Duodenal mucosa (tissue), 2 donors: Measurements from ENCODE around the gene CXADR.
"Not testable (repeated sequence)": the region's sequence is repeated elsewhere in the genome, so short reads cannot be mapped to it uniquely, and the experiment has no call there.

Source experiments
- H3K27ac ChIP-seq: one replicate; pipeline ENCODE4 v1.7.0; 2013; ENCODE audit warnings: low read depth, low read length
- H3K27me3 ChIP-seq, 2 donors: one replicate each; pipeline ENCODE4 v1.7.0; 2013; ENCODE audit warnings: low read length in 2 of 2, control low read depth in 1 of 2; ENCODE audit not compliant: insufficient read depth in 2 of 2, control insufficient read depth in 1 of 2
- H3K36me3 ChIP-seq, 2 donors: one replicate each; pipeline ENCODE4 v1.7.0; 2013; ENCODE audit warnings: low read length in 2 of 2, control low read depth in 1 of 2; ENCODE audit not compliant: insufficient read depth in 2 of 2, control insufficient read depth in 1 of 2
- H3K4me1 ChIP-seq, 2 donors: one replicate each; pipeline ENCODE4 v1.7.0; 2013; ENCODE audit warnings: low read length in 2 of 2, control low read depth in 1 of 2; ENCODE audit not compliant: insufficient read depth in 2 of 2, control insufficient read depth in 1 of 2
- H3K4me3 ChIP-seq, 2 donors: one replicate each; pipeline ENCODE4 v1.7.0; 2013; ENCODE audit warnings: low read length in 2 of 2, low read depth in 1 of 2
- H3K9ac ChIP-seq, 2 donors: one replicate each; pipeline ENCODE4 v1.7.0; 2013; ENCODE audit warnings: low read length in 2 of 2, low read depth in 1 of 2
- H3K9me3 ChIP-seq, 2 donors: one replicate each; pipeline ENCODE4 v1.7.0; 2013; ENCODE audit warnings: low read length in 2 of 2, control low read depth in 1 of 2; ENCODE audit not compliant: control insufficient read depth in 1 of 2

The CXADR gene

GRCh38 chr21:17523007-17523451, 10.2 kb downstream of the CXADR start:
- H3K9me3 ChIP-seq = no peaks in the 10 kb centered on the region
- peaks cover 11 to 19% of the 10 kb centered on the region in 2 donors for H3K4me1 ChIP-seq
- no peaks in the 10 kb centered on the region for H3K36me3 ChIP-seq
- H3K9ac ChIP-seq = no peak overlapping the region
- peak overlapping the region in 1 of 2 donors; percentile 7 for H3K4me3 ChIP-seq
- H3K27ac ChIP-seq = no peak overlapping the region
- H3K27me3 ChIP-seq = no peaks in the 10 kb centered on the region

GRCh38 chr21:17523979-17524494, 11.2 kb downstream of the CXADR start:
- not testable (repeated sequence) for H3K4me3 ChIP-seq, H3K27me3 ChIP-seq, H3K9me3 ChIP-seq, H3K36me3 ChIP-seq, H3K9ac ChIP-seq, H3K27ac ChIP-seq
- peaks cover 11 to 19% of the 10 kb centered on the region in 2 donors for H3K4me1 ChIP-seq

GRCh38 chr21:17524635-17525034, 11.8 kb downstream of the CXADR start:
- Histone ChIP-seq H3K9ac (no peak overlapping the region), H3K27me3 (no peaks in the 10 kb centered on the region), H3K9me3 (no peaks in the 10 kb centered on the region), H3K4me1 (peaks cover 11 to 19% of the 10 kb centered on the region in 2 donors), H3K36me3 (no peaks in the 10 kb centered on the region), H3K27ac (no peak overlapping the region), H3K4me3 (no peak overlapping the region)

DNA sequence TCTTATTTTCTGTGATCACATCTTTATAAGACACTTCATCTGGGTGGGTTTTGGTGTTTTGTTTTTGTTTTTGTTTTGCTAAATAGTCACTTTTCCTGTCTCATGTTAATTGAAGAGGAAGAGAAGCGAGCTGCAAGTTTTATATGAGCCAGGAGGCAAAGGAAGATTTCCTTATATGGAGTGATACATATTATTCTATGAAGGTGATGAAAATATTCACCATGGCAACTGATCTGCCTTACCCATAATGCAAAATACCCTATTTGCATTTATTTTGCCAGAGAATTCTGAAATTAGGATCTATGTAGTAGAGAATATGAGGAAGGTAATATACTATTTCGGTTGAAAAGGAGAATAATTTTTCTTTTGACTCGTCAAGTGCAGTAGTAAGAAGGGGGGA, 13.9 kb downstream of the CXADR start:
- Histone ChIP-seq H3K4me3 (no peak overlapping the region), H3K9me3 (no peaks in the 10 kb centered on the region), H3K27ac (no peak overlapping the region), H3K36me3 (no peaks in the 10 kb centered on the region), H3K9ac (no peak overlapping the region), H3K27me3 (no peaks in the 10 kb centered on the region), H3K4me1 (peaks cover 11 to 19% of the 10 kb centered on the region in 2 donors)

DNA sequence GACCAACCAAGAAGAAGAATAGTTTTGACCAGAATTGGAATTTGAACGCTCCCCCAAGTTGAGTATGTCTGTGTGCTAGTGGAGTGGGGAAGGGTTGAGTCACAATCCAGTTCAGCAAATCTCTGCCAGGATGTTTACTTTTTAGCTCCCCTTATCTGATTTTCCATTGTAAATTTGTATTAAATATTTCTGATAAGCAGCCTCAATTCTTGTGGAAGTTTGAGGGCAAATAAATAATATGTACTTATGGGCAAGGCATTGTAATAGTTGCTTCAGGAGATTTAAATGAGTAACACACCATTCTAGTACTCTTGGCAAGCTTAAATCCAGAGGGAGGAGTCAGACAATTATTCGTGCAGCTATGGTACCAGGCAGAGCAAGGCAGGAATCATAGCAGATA, 14.4 kb downstream of the CXADR start:
- Histone ChIP-seq H3K4me3 (no peak overlapping the region), H3K27ac (no peak overlapping the region), H3K36me3 (no peaks in the 10 kb centered on the region), H3K9me3 (no peaks in the 10 kb centered on the region), H3K4me1 (peaks cover 11 to 19% of the 10 kb centered on the region in 2 donors), H3K27me3 (no peaks in the 10 kb centered on the region), H3K9ac (no peak overlapping the region)

DNA sequence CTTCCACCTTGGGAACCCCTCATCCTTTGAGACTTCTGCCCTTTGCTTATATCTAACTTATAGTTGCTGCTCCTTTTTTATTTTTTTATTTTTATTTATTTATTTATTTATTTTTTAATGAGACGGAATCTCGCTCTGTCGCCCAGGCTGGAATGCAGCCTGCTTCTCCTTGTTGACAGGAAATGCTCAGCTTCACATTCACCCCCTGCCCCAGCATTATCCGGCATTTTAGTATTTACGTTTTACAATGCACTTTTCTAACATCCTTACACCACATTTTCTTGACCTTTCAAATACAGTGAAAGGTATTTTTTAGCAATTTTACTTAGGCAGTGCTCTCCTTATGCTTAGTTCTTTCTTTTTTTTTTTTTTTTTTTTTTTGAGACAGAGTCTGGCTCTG, 14.9 kb downstream of the CXADR start:
- Histone ChIP-seq H3K27ac (no peak overlapping the region), H3K27me3 (no peaks in the 10 kb centered on the region), H3K4me1 (peaks cover 7 to 15% of the 10 kb centered on the region in 2 donors), H3K36me3 (no peaks in the 10 kb centered on the region), H3K9me3 (no peaks in the 10 kb centered on the region), H3K9ac (no peak overlapping the region), H3K4me3 (no peak overlapping the region)

DNA sequence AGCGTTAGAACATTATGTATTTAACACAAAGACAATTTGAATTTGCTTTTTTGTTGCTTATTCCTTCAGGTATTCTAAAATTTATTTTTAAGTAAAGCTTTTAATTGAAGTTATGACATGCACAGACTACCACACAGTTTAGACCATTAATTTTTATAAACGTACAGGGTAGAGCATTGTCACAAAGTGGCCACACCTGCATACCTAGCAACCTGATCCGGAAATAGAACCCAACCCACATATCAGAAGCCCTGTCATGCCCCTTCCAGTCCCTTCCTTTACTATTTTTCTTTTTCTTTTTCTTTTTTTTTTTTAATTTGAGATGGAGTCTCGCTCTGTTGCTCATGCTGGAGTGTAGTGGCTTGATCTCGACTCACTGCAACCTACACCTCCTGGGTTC, 16.8 kb downstream of the CXADR start:
- Histone ChIP-seq H3K36me3 (no peaks in the 10 kb centered on the region), H3K9ac (no peak overlapping the region), H3K27ac (no peak overlapping the region), H3K4me3 (no peak overlapping the region), H3K9me3 (no peaks in the 10 kb centered on the region), H3K4me1 (peaks cover 0 to 8% of the 10 kb centered on the region in 2 donors), H3K27me3 (no peaks in the 10 kb centered on the region)

DNA sequence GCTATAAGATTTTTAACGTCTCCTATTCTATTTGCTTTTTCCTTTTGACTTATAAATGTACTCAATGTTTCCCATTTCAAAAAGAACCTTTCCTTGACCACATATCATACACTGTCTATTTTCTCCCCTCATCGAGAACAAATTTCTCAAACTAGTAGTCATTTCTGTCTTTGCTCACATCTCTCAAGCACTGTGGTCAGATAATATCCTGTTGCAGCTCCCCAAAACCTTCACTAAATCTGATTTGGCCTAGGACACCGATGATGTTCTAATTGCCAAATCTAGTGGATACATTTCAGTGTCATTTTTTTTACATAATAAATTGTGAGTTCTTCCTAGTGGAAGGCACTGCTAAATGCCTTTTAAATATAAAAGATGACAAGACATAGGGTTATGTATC, 19.4 kb downstream of the CXADR start:
- H3K9me3 ChIP-seq = no peaks in the 10 kb centered on the region
- no peaks in the 10 kb centered on the region for H3K27me3 ChIP-seq
- no peak overlapping the region for H3K27ac ChIP-seq
- H3K4me1 ChIP-seq = peaks cover 0 to 3% of the 10 kb centered on the region in 2 donors
- H3K9ac ChIP-seq = no peak overlapping the region
- H3K36me3 ChIP-seq = no peaks in the 10 kb centered on the region
- no peak overlapping the region for H3K4me3 ChIP-seq

DNA sequence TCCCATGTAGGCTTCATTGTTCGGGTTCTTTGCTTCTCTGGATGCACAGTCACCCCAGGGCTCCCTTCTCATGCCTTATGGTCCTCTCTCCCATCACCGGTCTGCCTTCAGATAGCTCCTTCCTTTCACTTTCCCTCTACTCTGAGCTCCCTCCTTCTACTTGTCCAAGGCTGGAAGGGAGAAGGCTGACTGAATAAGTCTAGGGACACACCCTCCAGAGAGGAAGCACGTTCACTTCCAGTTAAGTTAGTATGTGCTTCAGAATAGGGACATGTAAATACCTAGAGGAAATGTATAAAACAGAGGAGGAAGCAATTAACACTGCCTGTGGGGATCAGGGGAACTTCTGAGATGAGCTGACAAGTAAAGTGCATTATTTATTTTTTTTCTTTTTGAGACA, 23.5 kb downstream of the CXADR start:
- Histone ChIP-seq H3K27ac (no peak overlapping the region), H3K9me3 (no peaks in the 10 kb centered on the region), H3K4me3 (no peak overlapping the region), H3K27me3 (no peaks in the 10 kb centered on the region), H3K4me1 (no peaks in the 10 kb centered on the region), H3K9ac (no peak overlapping the region), H3K36me3 (no peaks in the 10 kb centered on the region)

DNA sequence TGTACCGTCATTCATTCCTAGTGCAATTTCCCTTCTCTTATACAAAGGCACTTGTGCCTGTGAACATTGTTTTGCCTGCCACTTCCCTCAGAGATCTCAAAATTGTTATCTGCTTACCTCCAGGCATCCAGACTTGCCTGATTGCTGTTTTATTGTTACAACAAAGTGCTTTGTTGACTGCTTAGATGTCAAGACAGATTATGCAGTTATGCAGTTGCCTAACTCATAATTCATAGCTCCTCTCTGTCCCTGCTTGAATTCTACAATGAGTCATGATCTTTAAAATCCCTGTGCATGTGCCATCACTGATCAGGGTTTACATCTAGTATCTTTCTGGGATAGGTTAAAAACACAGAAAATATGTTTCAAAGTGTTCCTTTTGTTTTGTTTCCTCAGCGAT, 24.5 kb downstream of the CXADR start:
- H3K36me3 ChIP-seq = no peaks in the 10 kb centered on the region
- H3K4me1 ChIP-seq = peaks cover 0 to 3% of the 10 kb centered on the region in 2 donors
- H3K27me3 ChIP-seq = no peaks in the 10 kb centered on the region
- H3K9ac ChIP-seq = no peak overlapping the region
- H3K27ac ChIP-seq = no peak overlapping the region
- no peak overlapping the region for H3K4me3 ChIP-seq
- no peaks in the 10 kb centered on the region for H3K9me3 ChIP-seq

DNA sequence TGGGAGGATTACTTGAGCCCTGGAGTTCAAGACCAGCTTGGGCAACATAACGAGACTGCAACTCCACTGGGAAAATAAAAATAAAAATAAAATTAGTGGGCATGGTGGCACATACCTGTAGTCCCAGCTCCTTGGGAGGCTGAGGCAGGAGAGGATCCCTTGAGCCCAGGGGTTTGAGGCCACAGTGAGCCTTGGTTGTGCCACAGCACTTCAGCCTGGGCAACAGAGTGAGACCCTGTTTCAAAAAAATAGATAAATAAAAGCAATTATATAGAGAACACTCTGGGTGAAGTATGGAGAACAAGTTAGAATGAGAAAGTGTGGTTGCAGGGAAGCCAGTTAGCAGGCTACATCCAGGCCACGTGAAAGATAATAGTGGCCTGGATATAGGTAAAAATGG, 25.7 kb downstream of the CXADR start:
- Histone ChIP-seq H3K36me3 (no peaks in the 10 kb centered on the region), H3K9ac (no peak overlapping the region)

More for the DNA sequence above, 25.7 kb downstream of the CXADR start:
- Histone ChIP-seq H3K9me3 (no peaks in the 10 kb centered on the region), H3K27ac (no peak overlapping the region), H3K27me3 (no peaks in the 10 kb centered on the region), H3K4me3 (no peak overlapping the region), H3K4me1 (peaks cover 0 to 10% of the 10 kb centered on the region in 2 donors)
